ENCODE results near the gene VWDE. TPM values are rescaled to one million over a fixed set of nuclear protein-coding genes. Genes with fewer than 3 reads are reported as not detected.

VWDE gene
- polyA plus RNA-seq, 1 donor from 2014 or later = 0.27 TPM

DNA sequence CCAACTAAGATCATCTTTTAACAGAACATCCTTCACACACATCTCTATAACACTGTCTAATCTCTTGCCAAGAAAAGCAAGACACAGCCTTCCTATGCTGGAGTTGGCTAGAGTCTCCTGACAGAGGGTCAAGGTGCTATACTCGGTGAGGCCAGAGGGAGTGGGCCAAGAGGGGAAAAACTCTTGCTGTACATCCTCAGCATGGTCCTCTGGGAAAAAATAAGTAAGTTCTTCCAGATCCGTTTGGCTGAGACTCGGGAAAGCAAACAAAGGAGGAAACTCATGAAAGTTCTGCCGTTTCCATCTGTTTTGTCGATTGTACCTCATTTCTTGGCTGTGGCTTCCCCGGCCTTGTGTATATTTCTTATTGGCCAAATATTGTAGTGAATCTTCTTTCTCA, 33.9 kb downstream of the VWDE start:
- Histone ChIP-seq H2AFZ (ENCODE audit: low read depth, low read length) (no peak overlapping the region), H3K9me2 (ENCODE audit: insufficient read depth, low read length) (no peaks in the 10 kb centered on the region), H4K20me1 (ENCODE audit: insufficient read depth) (no peaks in the 10 kb centered on the region), H3K9ac (ENCODE audit: low read length) (no peak overlapping the region), H3K27me3 (ENCODE audit: insufficient read depth, low read depth, low read length) (no peaks in the 10 kb centered on the region), H3K4me2 (ENCODE audit: low read length) (no peak overlapping the region), H3K36me3 (ENCODE audit: insufficient read depth, low read length) (no peaks in the 10 kb centered on the region), H3K79me2 (replicated peaks; ENCODE audit: insufficient read depth, low read length) (no peaks in the 10 kb centered on the region), H3F3A (ENCODE audit: insufficient read depth, low read length, poor library complexity, severe bottlenecking) (no peaks in the 10 kb centered on the region), H3K9me3 (ENCODE audit: low read length) (no peaks in the 10 kb centered on the region), H3K27ac (ENCODE audit: low read length) (no peak overlapping the region), H3K4me3 (ENCODE audit: low read length) (no peak overlapping the region)
- TF ChIP-seq POLR2AphosphoS5 (IDR thresholded peaks at IDR 0.05) (no peak), TAF1 (IDR thresholded peaks at IDR 0.05; ENCODE audit: low read depth) (no peak), SMC3 (conservative IDR thresholded peaks at IDR 0.05; ENCODE audit: poor library complexity) (no peak), EZH2 (IDR thresholded peaks at IDR 0.05; ENCODE audit: borderline replicate concordance, insufficient read depth, low read length, poor library complexity, severe bottlenecking) (no peak), MXI1 (conservative IDR thresholded peaks at IDR 0.05; ENCODE audit: poor library complexity, severe bottlenecking) (no peak), RAD21 (conservative IDR thresholded peaks at IDR 0.05) (no peak), EP300 (conservative IDR thresholded peaks at IDR 0.05; ENCODE audit: poor library complexity, severe bottlenecking) (no peak)
- TF ChIP-seq, protein P1, sequence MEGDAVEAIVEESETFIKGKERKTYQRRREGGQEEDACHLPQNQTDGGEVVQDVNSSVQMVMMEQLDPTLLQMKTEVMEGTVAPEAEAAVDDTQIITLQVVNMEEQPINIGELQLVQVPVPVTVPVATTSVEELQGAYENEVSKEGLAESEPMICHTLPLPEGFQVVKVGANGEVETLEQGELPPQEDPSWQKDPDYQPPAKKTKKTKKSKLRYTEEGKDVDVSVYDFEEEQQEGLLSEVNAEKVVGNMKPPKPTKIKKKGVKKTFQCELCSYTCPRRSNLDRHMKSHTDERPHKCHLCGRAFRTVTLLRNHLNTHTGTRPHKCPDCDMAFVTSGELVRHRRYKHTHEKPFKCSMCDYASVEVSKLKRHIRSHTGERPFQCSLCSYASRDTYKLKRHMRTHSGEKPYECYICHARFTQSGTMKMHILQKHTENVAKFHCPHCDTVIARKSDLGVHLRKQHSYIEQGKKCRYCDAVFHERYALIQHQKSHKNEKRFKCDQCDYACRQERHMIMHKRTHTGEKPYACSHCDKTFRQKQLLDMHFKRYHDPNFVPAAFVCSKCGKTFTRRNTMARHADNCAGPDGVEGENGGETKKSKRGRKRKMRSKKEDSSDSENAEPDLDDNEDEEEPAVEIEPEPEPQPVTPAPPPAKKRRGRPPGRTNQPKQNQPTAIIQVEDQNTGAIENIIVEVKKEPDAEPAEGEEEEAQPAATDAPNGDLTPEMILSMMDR (IDR thresholded peaks at IDR 0.05; ENCODE audit: poor library complexity, severe bottlenecking) = no peak
- TF ChIP-seq, protein P2, sequence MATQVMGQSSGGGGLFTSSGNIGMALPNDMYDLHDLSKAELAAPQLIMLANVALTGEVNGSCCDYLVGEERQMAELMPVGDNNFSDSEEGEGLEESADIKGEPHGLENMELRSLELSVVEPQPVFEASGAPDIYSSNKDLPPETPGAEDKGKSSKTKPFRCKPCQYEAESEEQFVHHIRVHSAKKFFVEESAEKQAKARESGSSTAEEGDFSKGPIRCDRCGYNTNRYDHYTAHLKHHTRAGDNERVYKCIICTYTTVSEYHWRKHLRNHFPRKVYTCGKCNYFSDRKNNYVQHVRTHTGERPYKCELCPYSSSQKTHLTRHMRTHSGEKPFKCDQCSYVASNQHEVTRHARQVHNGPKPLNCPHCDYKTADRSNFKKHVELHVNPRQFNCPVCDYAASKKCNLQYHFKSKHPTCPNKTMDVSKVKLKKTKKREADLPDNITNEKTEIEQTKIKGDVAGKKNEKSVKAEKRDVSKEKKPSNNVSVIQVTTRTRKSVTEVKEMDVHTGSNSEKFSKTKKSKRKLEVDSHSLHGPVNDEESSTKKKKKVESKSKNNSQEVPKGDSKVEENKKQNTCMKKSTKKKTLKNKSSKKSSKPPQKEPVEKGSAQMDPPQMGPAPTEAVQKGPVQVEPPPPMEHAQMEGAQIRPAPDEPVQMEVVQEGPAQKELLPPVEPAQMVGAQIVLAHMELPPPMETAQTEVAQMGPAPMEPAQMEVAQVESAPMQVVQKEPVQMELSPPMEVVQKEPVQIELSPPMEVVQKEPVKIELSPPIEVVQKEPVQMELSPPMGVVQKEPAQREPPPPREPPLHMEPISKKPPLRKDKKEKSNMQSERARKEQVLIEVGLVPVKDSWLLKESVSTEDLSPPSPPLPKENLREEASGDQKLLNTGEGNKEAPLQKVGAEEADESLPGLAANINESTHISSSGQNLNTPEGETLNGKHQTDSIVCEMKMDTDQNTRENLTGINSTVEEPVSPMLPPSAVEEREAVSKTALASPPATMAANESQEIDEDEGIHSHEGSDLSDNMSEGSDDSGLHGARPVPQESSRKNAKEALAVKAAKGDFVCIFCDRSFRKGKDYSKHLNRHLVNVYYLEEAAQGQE (IDR thresholded peaks at IDR 0.05; ENCODE audit: borderline replicate concordance) = no peak

DNA sequence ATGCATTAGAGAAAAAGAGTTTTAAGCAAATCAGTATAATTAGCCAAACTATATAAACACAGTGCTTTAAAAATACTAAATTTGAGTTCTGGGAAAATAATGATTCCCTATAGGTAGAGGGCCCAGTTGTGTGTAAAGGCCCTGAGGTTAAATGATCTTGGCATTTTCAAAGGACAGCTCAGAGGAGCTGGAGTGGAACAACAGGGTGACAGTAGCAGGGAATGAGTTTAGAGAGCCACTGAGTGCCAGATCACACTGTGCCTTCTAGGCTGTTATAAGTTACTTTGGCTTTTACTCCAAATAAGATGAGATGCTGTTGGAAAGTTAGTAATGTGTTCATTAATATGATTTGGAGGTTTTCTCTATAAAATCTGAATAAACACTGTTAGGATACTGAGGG, 34.6 kb downstream of the VWDE start:
- H3F3A ChIP-seq (ENCODE audit: insufficient read depth, low read length, poor library complexity, severe bottlenecking) = no peaks in the 10 kb centered on the region
- no peak overlapping the region for H3K9ac ChIP-seq (ENCODE audit: low read length)
- no peaks in the 10 kb centered on the region for H3K79me2 ChIP-seq (replicated peaks; ENCODE audit: insufficient read depth, low read length)
- H3K9me3 ChIP-seq (ENCODE audit: low read length) = no peaks in the 10 kb centered on the region
- H3K27ac ChIP-seq (ENCODE audit: low read length) = no peak overlapping the region
- no peaks in the 10 kb centered on the region for H3K36me3 ChIP-seq (ENCODE audit: insufficient read depth, low read length)
- no peak overlapping the region for H3K4me2 ChIP-seq (ENCODE audit: low read length)
- no peaks in the 10 kb centered on the region for H3K9me2 ChIP-seq (ENCODE audit: insufficient read depth, low read length)
- no peaks in the 10 kb centered on the region for H4K20me1 ChIP-seq (ENCODE audit: insufficient read depth)
- H2AFZ ChIP-seq (ENCODE audit: low read depth, low read length) = no peak overlapping the region
- no peak overlapping the region for H3K4me3 ChIP-seq (ENCODE audit: low read length)
- no peak for TF ChIP-seq TAF1 (IDR thresholded peaks at IDR 0.05; ENCODE audit: low read depth)
- TF ChIP-seq EP300 (conservative IDR thresholded peaks at IDR 0.05; ENCODE audit: poor library complexity, severe bottlenecking) = no peak
- no peak for TF ChIP-seq POLR2AphosphoS5 (IDR thresholded peaks at IDR 0.05)
- TF ChIP-seq RAD21 (conservative IDR thresholded peaks at IDR 0.05) = no peak
- TF ChIP-seq, protein P2 (IDR thresholded peaks at IDR 0.05; ENCODE audit: borderline replicate concordance) = no peak
- TF ChIP-seq MXI1 (conservative IDR thresholded peaks at IDR 0.05; ENCODE audit: poor library complexity, severe bottlenecking) = no peak
- TF ChIP-seq SMC3 (conservative IDR thresholded peaks at IDR 0.05; ENCODE audit: poor library complexity) = no peak
- no peak for TF ChIP-seq EZH2 (IDR thresholded peaks at IDR 0.05; ENCODE audit: borderline replicate concordance, insufficient read depth, low read length, poor library complexity, severe bottlenecking)
- TF ChIP-seq, protein P1 (IDR thresholded peaks at IDR 0.05; ENCODE audit: poor library complexity, severe bottlenecking) = no peak
- no peaks in the 10 kb centered on the region for H3K27me3 ChIP-seq (ENCODE audit: insufficient read depth, low read depth, low read length)

Measured in neural cell (in vitro differentiated cells).